CD4-positive, alpha-beta T cell treated with Interleukin-12 subunit alpha and Interleukin-12 subunit beta, for 1 hour (primary cell): ENCODE measurements around the gene MINDY4.

Source experiments
- DNase-seq: peaks from one replicate; pipeline ENCODE4 v3.0.0-alpha.2; 2020

The MINDY4 gene

GRCh38 chr7:30884881-30885280 is 113.7 kb downstream of the MINDY4 start:
- DNase-seq, result no peak

- DNase-seq, result no peak
Measured at GRCh38 chr7:30886608-30887011, 115.4 kb downstream of the MINDY4 start.

- no peak for DNase-seq
Measured at GRCh38 chr7:30887464-30887872, 116.3 kb downstream of the MINDY4 start.

- DNase-seq, result no peak
Measured at GRCh38 chr7:30888747-30889146, 117.5 kb downstream of the MINDY4 start.

GRCh38 chr7:30890226-30890625 is 119.0 kb downstream of the MINDY4 start:
- no peak for DNase-seq

- no peak for DNase-seq
Measured at GRCh38 chr7:30893357-30893756, 122.1 kb downstream of the MINDY4 start.

- DNase-seq, result no peak
Measured at GRCh38 chr7:30894009-30894408, 122.8 kb downstream of the MINDY4 start.

- DNase-seq, result no peak
Measured at GRCh38 chr7:30894866-30895605, 123.8 kb downstream of the MINDY4 start.

GRCh38 chr7:30896036-30896435 is 124.8 kb downstream of the MINDY4 start:
- DNase-seq, result no peak

GRCh38 chr7:30896783-30897637 is 125.8 kb downstream of the MINDY4 start:
- DNase-seq, result no peak

GRCh38 chr7:30897770-30898169 is 126.6 kb downstream of the MINDY4 start:
- no peak for DNase-seq

GRCh38 chr7:30898411-30898810 is 127.2 kb downstream of the MINDY4 start:
- no peak for DNase-seq

GRCh38 chr7:30899066-30899465 is 127.8 kb downstream of the MINDY4 start:
- no peak for DNase-seq

- DNase-seq, result no peak
Measured at GRCh38 chr7:30899630-30900029, 128.4 kb downstream of the MINDY4 start.

- no peak for DNase-seq
Measured at GRCh38 chr7:30900053-30900452, 128.8 kb downstream of the MINDY4 start.

GRCh38 chr7:30900803-30901362 is 129.7 kb downstream of the MINDY4 start:
- no peak for DNase-seq

GRCh38 chr7:30901856-30902255 is 130.6 kb downstream of the MINDY4 start:
- no peak for DNase-seq

GRCh38 chr7:30902466-30902865 is 131.2 kb downstream of the MINDY4 start:
- DNase-seq, result no peak

GRCh38 chr7:30903146-30903545 is 131.9 kb downstream of the MINDY4 start:
- DNase-seq, result no peak

- DNase-seq, result no peak
Measured at GRCh38 chr7:30904561-30904960, 133.3 kb downstream of the MINDY4 start.

- no peak for DNase-seq
Measured at GRCh38 chr7:30905078-30906012, 134.1 kb downstream of the MINDY4 start.

GRCh38 chr7:30906014-30906413 is 134.8 kb downstream of the MINDY4 start:
- no peak for DNase-seq
